Lower leg skin (tissue), 4 donors: ENCODE measurements around the gene RORC. TPM values are rescaled to one million over a fixed set of nuclear protein-coding genes. Genes with fewer than 3 reads are reported as not detected.
"Not testable (repeated sequence)": the region's sequence is repeated elsewhere in the genome, so short reads cannot be mapped to it uniquely, and the experiment has no call there.

Experiments used
- DNase-seq, 2 donors: peaks; one replicate each; pipeline ENCODE4 v3.0.0-alpha.2; 2019; ENCODE audit warnings: low spot score in 2 of 2
- H3K4me3 ChIP-seq: fragments of 200-600 bp; sonication (generic); 2 replicates; pipeline ENCODE4 v1.5.1; 2017; ENCODE audit warnings: mild to moderate bottlenecking, low read depth; ENCODE audit not compliant: poor library complexity, severe bottlenecking
- POLR2A ChIP-seq, 2 donors: fragments of 450-650 bp; IDR thresholded peaks; one replicate each; pipeline ENCODE4 v1.6.1; 2016 to 2017; ENCODE audit warnings: antibody characterized with exemption in 2 of 2, mild to moderate bottlenecking in 1 of 2, moderate library complexity in 1 of 2
- WGBS, 2 donors: methylation state at CpG; one replicate each; pipeline ENCODE4 v1.1.5; 2018; 5-methylcytosine and 5-hydroxymethylcytosine counted together
- intact Hi-C: fragments of 100-400 bp; cut with DNase I; formaldehyde crosslinking; loops from one replicate; pipeline ENCODE4 v1.15.0; 2023; ENCODE audit warnings: low total_unique reads
- total RNA-seq, 4 donors: library from RNA; depleted of rRNA; stranded (reverse); fragments of >200 nt; gene quantifications; one replicate each; pipeline ENCODE4 v1.1.0, GENCODE V29; 2016
- TF ChIP-seq, protein P1 (sequence below), 3 donors: fragments of 450-650 bp; IDR thresholded peaks; one replicate each; pipeline ENCODE4 v1.5.1; 2016; ENCODE audit warnings: antibody characterized with exemption in 3 of 3, mild to moderate bottlenecking in 3 of 3, moderate library complexity in 2 of 3

The RORC gene
- total RNA-seq, 4 donors from 2014 or later, result 33.6 to 83.2 (median 58.2) TPM

DNA sequence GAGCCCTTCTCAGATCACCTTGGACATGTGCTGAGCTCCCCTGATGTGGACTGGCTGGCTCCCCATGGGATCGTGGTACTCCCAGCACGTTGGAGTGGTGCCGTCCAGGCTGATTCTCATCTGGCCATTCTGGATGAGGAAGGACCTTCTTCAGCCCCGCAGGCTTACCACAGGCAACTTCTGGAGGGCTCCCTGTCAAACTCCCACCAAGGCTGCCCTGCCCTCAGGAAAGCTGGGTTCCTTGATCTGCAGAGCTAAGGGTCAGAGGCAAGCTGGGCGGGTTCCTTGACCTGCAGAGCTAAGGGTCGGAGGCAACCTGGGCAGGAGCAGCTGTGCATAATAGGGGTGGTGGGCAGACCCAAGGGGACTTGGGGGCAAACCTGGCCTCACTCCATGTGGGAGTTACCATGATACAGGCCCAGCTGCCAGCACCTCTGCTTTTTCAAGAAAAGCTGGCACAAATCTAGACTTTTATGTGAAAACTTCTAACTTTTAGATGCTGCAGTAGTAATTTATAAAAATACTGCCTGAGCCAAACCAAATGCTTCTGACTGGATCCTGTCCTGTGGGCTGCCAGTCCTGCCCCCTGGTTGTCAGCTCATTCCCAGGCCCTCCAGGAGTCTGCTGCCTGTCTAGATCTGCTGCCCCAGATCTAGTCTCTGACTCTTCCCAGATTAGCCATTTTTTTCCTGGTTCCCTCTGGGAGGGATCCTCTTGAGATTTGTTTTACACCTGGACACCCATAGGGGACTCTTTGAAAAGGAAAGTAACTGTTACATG, 27.5 kb upstream of the RORC start:
- TF ChIP-seq, protein P1, sequence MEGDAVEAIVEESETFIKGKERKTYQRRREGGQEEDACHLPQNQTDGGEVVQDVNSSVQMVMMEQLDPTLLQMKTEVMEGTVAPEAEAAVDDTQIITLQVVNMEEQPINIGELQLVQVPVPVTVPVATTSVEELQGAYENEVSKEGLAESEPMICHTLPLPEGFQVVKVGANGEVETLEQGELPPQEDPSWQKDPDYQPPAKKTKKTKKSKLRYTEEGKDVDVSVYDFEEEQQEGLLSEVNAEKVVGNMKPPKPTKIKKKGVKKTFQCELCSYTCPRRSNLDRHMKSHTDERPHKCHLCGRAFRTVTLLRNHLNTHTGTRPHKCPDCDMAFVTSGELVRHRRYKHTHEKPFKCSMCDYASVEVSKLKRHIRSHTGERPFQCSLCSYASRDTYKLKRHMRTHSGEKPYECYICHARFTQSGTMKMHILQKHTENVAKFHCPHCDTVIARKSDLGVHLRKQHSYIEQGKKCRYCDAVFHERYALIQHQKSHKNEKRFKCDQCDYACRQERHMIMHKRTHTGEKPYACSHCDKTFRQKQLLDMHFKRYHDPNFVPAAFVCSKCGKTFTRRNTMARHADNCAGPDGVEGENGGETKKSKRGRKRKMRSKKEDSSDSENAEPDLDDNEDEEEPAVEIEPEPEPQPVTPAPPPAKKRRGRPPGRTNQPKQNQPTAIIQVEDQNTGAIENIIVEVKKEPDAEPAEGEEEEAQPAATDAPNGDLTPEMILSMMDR (IDR thresholded peaks at IDR 0.05), result no peak
- no peak for TF ChIP-seq POLR2A (IDR thresholded peaks at IDR 0.05)
- WGBS, 2 donors, result 88 to 95% methylated on average over 6 of the region's 6 CpGs
- no peak overlapping the region for H3K4me3 ChIP-seq
- intact Hi-C loops, result no loop called here
- no peak for DNase-seq

DNA sequence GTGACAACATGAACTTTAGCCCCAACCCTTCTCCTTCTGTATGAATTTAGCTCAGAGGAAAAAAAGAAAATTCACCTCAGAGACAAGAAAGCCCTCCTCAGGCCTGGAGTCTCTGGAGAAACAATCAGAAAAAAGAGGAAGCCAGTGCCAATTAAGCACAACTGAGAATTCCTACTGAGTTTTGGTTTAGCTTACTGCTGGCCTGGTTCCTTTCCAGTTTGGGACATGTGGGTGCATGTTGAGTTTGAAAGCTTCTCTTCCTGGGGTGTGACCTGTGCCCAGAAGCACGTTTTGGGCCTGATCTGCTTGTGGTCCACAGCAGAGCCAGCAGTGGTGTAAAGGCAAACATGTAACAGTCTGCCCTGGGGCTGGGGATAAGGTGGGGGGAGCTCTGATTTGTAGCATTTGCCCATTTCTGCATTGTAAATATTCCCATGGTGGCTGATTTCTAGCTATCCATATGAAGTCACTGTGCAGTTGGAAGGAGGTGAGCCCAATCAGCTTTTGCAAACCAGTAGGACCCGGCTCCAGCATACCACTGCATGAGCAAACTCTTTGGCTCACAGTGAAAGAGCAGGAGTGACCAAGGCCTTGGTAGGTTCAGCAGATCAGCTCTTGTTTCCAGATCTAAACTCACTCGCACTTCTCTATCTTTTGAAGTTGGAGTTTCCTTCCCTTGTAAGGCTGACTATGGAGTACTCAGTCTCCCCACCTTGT, 26.6 kb upstream of the RORC start:
- 63 to 64% methylated on average over 3 of the region's 3 CpGs for WGBS, 2 donors
- intact Hi-C loops, result no loop called here
- H3K4me3 ChIP-seq, result no peak overlapping the region
- DNase-seq, result no peak
- TF ChIP-seq, protein P1 (IDR thresholded peaks at IDR 0.05), result no peak
- TF ChIP-seq POLR2A (IDR thresholded peaks at IDR 0.05), result no peak

DNA sequence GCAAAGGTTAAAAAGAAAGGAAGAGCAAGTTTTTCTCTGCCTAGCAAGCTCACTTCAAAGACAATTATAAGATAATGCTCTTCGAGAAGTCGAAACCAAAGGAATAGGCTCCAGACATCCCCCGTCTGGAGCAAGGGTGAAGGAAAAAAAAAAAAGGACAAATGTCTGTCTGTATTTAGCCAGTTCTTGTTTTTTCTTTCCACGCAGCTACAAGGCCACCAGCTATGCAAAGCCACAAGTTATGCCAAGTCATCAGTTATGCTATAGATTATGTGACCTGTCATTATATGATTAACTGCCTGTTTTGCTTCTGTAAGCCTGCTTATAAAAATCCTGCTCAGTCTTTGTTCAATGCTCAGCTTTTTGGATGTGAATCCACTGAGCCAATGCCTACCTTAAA, 24.3 kb upstream of the RORC start:
- H3K4me3 ChIP-seq, result no peak overlapping the region
- WGBS, 2 donors, result 17 to 24% methylated on average over 4 of the region's 4 CpGs
- TF ChIP-seq, protein P1 (IDR thresholded peaks at IDR 0.05), result no peak
- TF ChIP-seq POLR2A (IDR thresholded peaks at IDR 0.05), result no peak
- DNase-seq, result no peak
- intact Hi-C loops, result no loop called here

DNA sequence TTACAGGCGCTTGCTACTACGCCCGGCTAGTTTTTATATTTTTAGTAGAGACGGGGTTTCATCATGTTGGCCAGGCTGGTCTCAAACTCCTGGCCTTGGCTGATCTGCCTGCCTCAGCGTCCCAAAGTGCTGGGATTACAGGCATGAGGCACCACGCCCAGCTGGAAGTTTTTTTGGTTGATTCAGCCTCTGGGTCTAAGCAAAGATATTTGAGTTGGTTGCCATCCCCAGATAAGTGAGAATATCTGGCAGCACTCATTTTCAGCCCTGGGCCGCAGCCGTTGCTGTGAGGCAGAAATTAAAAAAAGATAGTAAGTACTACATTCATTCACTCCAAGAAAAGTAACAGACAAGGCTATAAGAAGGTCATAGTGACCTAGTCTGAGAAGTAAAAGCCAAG, 23.9 kb upstream of the RORC start:
- 40 to 52% methylated on average over 8 of the region's 8 CpGs for WGBS, 2 donors
- H3K4me3 ChIP-seq, intact Hi-C loops, DNase-seq: not testable (repeated sequence)

DNA sequence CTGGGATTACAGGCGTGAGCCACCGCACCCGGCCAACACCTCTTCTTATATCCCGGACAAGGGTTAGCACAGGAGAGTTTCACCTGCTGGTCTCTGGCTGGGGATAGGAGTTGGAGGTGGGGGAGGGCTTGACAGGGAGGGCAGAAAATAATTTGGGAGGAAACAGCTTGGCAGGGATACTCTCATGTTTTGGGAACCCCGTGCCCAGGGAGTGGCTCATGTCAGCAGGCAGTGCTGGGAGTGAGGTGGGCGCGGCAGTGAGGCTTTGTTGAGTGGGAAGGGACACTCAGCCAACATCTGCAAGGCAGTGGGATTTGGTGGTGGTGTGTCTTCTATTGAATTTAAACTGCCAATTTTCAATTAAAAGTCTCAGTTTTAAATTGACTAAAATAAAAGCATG, 23.1 kb upstream of the RORC start:
- intact Hi-C loops, result no loop called here
- TF ChIP-seq, protein P1 (IDR thresholded peaks at IDR 0.05), result no peak
- no peak for TF ChIP-seq POLR2A (IDR thresholded peaks at IDR 0.05)
- H3K4me3 ChIP-seq, result no peak overlapping the region
- no peak for DNase-seq
- 65 to 73% methylated on average over 7 of the region's 7 CpGs for WGBS, 2 donors

DNA sequence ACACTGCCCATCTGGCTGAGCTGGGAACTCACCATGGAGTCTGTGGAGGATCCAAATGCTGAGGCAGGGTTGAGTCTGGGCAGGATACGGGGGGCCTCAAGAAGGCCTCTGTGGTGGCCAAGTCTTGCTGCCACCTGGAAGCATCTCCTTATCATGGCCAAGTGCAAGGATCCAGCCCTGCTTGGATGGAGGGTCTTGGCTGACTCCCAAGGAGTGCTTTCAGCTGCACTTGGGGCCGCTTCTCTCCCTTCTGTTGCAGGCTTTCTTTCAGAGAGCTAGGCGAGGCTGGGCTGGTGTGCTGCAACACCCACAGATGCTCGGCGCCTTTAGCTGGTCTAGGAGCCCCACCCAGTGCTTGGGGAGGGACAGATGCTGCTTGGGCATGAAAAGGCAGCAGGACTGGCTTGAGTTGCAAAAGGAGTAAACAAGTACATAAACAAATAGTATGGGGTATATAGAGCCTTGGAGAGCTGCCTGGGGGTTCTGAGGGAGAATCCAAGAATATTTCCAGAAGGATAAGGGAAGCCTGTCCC, 21.9 kb upstream of the RORC start, which contains the start of gene THEM5:
TSS of gene THEM5 (minus strand) at position 302 of the 533 bp plus-strand sequence. CDS start at position 155, 147 bp downstream.
- TF ChIP-seq POLR2A (IDR thresholded peaks at IDR 0.05), result no peak
- TF ChIP-seq, protein P1 (IDR thresholded peaks at IDR 0.05), result no peak
- intact Hi-C loops, result no loop called here
- H3K4me3 ChIP-seq, result no peak within 1 kb of the TSS
- 47 to 63% methylated on average over 5 of the region's 5 CpGs for WGBS, 2 donors
- no peak for DNase-seq
